ENCODE measurements around the gene RAD50.
"Not testable (repeated sequence)": the region's sequence is repeated elsewhere in the genome, so short reads cannot be mapped to it uniquely, and the experiment has no call there.

RAD50 gene

GRCh38 chr5:132677682-132678400 is 121.1 kb downstream of the RAD50 start:
- no peak for DNase-seq

GRCh38 chr5:132678735-132679134 is 122.0 kb downstream of the RAD50 start:
- no peak for DNase-seq

- no peak for DNase-seq
Measured at GRCh38 chr5:132679166-132679565, 122.4 kb downstream of the RAD50 start.

GRCh38 chr5:132679717-132680380 is 123.1 kb downstream of the RAD50 start:
- DNase-seq: no peak

GRCh38 chr5:132680780-132681475 is 124.2 kb downstream of the RAD50 start:
- no peak for DNase-seq

- no peak for DNase-seq
Measured at GRCh38 chr5:132681476-132681831, 124.7 kb downstream of the RAD50 start.

GRCh38 chr5:132681983-132682382 is 125.2 kb downstream of the RAD50 start:
- no peak for DNase-seq

- DNase-seq: no peak
Measured at GRCh38 chr5:132684491-132684890, 127.7 kb downstream of the RAD50 start.

- no peak for DNase-seq
Measured at GRCh38 chr5:132684922-132685720, 128.3 kb downstream of the RAD50 start.

GRCh38 chr5:132686193-132686592 is 129.4 kb downstream of the RAD50 start:
- DNase-seq: no peak

- DNase-seq: peak; percentile 29
Measured at GRCh38 chr5:132687995-132688394, 131.2 kb downstream of the RAD50 start.

GRCh38 chr5:132688536-132689339 is 132.0 kb downstream of the RAD50 start:
- DNase-seq: no peak

- DNase-seq: no peak
Measured at GRCh38 chr5:132689513-132689912, 132.7 kb downstream of the RAD50 start.

- DNase-seq: no peak
Measured at GRCh38 chr5:132690156-132690555, 133.4 kb downstream of the RAD50 start.

GRCh38 chr5:132691755-132692631 is 135.2 kb downstream of the RAD50 start:
- DNase-seq: not testable (repeated sequence)

- no peak for DNase-seq
Measured at GRCh38 chr5:132692632-132692967, 135.8 kb downstream of the RAD50 start.
